Measurements from ENCODE around the gene MCRIP1. TPM values are rescaled to one million over a fixed set of nuclear protein-coding genes. Genes with fewer than 3 reads are reported as not detected.

The MCRIP1 gene
- total and polyA plus RNA-seq, 2 experiments from 2014 or later = 66.1 to 118 TPM

DNA sequence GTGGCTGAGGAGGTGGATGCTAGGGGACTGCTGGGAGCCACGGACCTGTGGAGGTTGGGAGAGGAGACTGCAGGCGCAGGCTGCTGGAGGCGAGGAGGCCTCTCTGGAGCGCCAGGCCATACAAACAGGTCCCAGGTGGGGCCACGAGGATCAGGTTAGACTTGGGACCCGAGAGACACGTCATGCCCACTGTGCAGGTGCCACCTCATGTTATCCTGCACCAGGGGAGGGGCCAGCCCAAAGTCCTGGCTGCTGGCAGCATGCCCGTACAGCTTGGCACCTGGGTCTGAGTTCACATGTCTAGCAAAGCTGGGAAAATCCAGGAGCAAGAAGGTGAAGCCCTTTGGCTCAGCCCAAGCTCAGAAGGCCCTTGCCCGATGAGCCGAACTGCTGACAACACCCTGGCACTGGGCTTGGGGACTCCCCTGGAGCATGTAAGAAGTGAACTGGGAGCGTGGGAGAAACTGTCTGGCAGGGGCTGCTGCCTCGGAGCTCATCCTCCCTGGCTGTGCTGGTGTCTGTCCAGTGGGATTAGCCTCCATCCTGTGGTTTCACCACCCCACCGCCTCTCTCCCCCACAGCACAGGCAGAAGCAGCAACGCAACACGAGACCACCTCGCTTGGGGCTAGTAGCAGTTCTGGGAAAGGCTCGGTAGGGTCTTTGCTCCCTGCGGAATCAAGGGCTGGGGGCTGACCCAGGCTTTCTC, 32.8 kb upstream of the MCRIP1 start:
- Histone ChIP-seq H4K20me1 (ENCODE audit: insufficient read depth, poor library complexity, severe bottlenecking) (peaks cover 28% of the 10 kb centered on the region), H3K9me2 (replicated peaks; ENCODE audit: insufficient read depth) (no peaks in the 10 kb centered on the region), H3K4me2 (no peak overlapping the region), H3K79me2 (peaks cover 62% of the 10 kb centered on the region), H3K27me3 (no peaks in the 10 kb centered on the region), H3K9me3 (ENCODE audit: low read depth) (no peaks in the 10 kb centered on the region), H3K4me1 (ENCODE audit: insufficient read depth) (peaks cover 56% of the 10 kb centered on the region), H3K4me3 (no peak overlapping the region), H2AFZ (no peak overlapping the region), H3K27ac (no peak overlapping the region), H3K36me3 (replicated peaks; ENCODE audit: insufficient read depth, low read depth) (no peaks in the 10 kb centered on the region)
- TF ChIP-seq, protein P1, sequence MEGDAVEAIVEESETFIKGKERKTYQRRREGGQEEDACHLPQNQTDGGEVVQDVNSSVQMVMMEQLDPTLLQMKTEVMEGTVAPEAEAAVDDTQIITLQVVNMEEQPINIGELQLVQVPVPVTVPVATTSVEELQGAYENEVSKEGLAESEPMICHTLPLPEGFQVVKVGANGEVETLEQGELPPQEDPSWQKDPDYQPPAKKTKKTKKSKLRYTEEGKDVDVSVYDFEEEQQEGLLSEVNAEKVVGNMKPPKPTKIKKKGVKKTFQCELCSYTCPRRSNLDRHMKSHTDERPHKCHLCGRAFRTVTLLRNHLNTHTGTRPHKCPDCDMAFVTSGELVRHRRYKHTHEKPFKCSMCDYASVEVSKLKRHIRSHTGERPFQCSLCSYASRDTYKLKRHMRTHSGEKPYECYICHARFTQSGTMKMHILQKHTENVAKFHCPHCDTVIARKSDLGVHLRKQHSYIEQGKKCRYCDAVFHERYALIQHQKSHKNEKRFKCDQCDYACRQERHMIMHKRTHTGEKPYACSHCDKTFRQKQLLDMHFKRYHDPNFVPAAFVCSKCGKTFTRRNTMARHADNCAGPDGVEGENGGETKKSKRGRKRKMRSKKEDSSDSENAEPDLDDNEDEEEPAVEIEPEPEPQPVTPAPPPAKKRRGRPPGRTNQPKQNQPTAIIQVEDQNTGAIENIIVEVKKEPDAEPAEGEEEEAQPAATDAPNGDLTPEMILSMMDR (IDR thresholded peaks at IDR 0.05; ENCODE audit: poor library complexity) = no peak
- no peak for TF ChIP-seq EZH2phosphoT487 (IDR thresholded peaks at IDR 0.05; ENCODE audit: low read depth, severe bottlenecking, unreplicated experiment)
- no peak for TF ChIP-seq EZH2 (IDR thresholded peaks at IDR 0.05; ENCODE audit: borderline replicate concordance)
- DNase-seq (ENCODE audit: low spot score) = no peak
- WGBS (ENCODE audit: low lambda C conversion rate, missing lambda C conversion rate) = 77% methylated on average over 18 of the region's 18 CpGs

DNA sequence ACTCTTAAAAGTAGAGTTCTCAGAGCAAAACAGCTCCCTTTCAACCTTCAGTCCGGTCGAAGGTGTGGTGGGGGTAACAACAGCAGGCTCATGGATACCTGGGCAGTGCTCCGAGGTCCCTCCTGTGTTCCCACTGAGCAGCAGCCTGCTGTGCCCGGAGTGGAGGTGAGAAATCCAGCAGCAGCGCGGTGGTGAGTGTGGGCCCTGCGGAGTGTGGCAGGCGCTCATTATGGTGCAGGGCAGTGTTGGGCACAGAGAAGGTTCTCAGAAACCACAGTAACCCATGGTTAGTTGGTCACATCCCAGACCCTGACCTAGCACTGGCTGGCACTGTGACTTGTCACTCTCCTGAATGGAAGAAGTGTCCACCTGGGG, 32.3 kb upstream of the MCRIP1 start:
- Histone ChIP-seq H3K36me3 (replicated peaks; ENCODE audit: insufficient read depth, low read depth) (no peaks in the 10 kb centered on the region), H3K27ac (no peak overlapping the region), H3K4me2 (no peak overlapping the region), H3K4me3 (no peak overlapping the region), H4K20me1 (ENCODE audit: insufficient read depth, poor library complexity, severe bottlenecking) (peaks cover 28% of the 10 kb centered on the region), H3K9me2 (replicated peaks; ENCODE audit: insufficient read depth) (no peaks in the 10 kb centered on the region), H2AFZ (no peak overlapping the region), H3K9me3 (ENCODE audit: low read depth) (no peaks in the 10 kb centered on the region), H3K4me1 (ENCODE audit: insufficient read depth) (peaks cover 56% of the 10 kb centered on the region), H3K79me2 (peaks cover 58% of the 10 kb centered on the region), H3K27me3 (no peaks in the 10 kb centered on the region)
- no peak for DNase-seq (ENCODE audit: low spot score)
- 94% methylated on average over 8 of the region's 8 CpGs for WGBS (ENCODE audit: low lambda C conversion rate, missing lambda C conversion rate)
- TF ChIP-seq, protein P1 (IDR thresholded peaks at IDR 0.05; ENCODE audit: poor library complexity) = no peak
- no peak for TF ChIP-seq EZH2phosphoT487 (IDR thresholded peaks at IDR 0.05; ENCODE audit: low read depth, severe bottlenecking, unreplicated experiment)
- no peak for TF ChIP-seq EZH2 (IDR thresholded peaks at IDR 0.05; ENCODE audit: borderline replicate concordance)

DNA sequence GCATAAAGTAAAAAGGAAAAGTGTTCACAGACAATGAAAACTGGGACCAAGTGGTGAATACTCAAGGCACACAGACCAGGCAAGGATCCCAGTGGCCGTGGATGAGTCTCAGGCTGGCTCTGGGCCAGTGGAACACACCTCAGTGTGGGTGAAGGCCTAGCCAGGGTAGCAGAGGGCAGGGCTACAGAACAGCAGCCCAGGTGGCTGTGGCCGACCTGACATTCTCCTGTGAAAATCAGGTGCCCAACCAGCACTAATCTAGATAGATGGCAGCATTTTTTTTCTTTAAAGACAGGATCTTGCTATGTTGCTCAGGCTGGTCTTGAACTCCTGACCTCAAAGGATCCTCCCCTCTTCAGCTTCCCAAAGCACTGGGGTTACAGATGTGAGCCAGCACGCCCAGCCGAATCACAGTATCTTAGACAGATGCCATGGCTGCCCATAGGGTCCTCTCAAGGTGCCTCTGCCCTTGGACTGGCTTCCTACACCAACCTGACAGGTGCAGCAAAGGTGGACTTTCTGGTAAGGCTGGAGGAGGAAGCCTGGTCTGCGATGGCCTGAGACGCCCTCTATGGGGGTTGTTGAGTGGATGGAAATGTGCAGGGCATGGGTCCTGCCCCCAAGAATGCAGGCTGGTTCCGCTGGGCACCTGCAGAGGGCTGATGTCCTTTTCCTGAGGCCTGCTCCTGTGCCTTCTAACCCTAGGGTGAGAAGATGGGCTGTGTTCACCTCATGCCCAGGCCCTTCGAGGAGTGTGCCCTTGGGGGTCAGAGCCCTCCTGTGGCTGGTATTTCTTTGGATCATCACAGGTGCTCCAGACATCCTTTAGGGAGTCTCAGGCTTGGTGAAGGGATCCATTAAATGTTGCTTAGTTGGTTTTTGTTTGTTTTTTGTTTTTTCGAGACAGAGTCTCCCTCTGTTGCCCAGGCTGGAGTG, 31.0 kb upstream of the MCRIP1 start:
- no peaks in the 10 kb centered on the region for H3K36me3 ChIP-seq (replicated peaks; ENCODE audit: insufficient read depth, low read depth)
- WGBS (ENCODE audit: low lambda C conversion rate, missing lambda C conversion rate) = 89% methylated on average over 9 of the region's 9 CpGs
- no peaks in the 10 kb centered on the region for H3K27me3 ChIP-seq
- no peaks in the 10 kb centered on the region for H3K9me3 ChIP-seq (ENCODE audit: low read depth)
- peaks cover 48% of the 10 kb centered on the region for H3K4me1 ChIP-seq (ENCODE audit: insufficient read depth)
- H3K9me2 ChIP-seq (replicated peaks; ENCODE audit: insufficient read depth) = no peaks in the 10 kb centered on the region
- no peak overlapping the region for H3K4me3 ChIP-seq
- no peak for DNase-seq (ENCODE audit: low spot score)
- TF ChIP-seq EZH2phosphoT487 (IDR thresholded peaks at IDR 0.05; ENCODE audit: low read depth, severe bottlenecking, unreplicated experiment) = no peak
- TF ChIP-seq, protein P1 (IDR thresholded peaks at IDR 0.05; ENCODE audit: poor library complexity) = no peak
- no peak for TF ChIP-seq EZH2 (IDR thresholded peaks at IDR 0.05; ENCODE audit: borderline replicate concordance)
- H3K27ac ChIP-seq = no peak overlapping the region
- H4K20me1 ChIP-seq (ENCODE audit: insufficient read depth, poor library complexity, severe bottlenecking) = peaks cover 25% of the 10 kb centered on the region
- H3K79me2 ChIP-seq = peaks cover 59% of the 10 kb centered on the region
- no peak overlapping the region for H3K4me2 ChIP-seq
- H2AFZ ChIP-seq = no peak overlapping the region
